HG02884 (cell line): Measurements from ENCODE around the gene AP3S2.
"Not testable (repeated sequence)": the region's sequence is repeated elsewhere in the genome, so short reads cannot be mapped to it uniquely, and the experiment has no call there.

Experiments
- ATAC-seq: cut with Tn5 transposase; IDR thresholded peaks from one replicate; pipeline ENCODE4 v1.9.1; 2021; ENCODE audit warnings: mild to moderate bottlenecking, moderate library complexity; ENCODE audit not compliant: unreplicated experiment

AP3S2 gene

DNA sequence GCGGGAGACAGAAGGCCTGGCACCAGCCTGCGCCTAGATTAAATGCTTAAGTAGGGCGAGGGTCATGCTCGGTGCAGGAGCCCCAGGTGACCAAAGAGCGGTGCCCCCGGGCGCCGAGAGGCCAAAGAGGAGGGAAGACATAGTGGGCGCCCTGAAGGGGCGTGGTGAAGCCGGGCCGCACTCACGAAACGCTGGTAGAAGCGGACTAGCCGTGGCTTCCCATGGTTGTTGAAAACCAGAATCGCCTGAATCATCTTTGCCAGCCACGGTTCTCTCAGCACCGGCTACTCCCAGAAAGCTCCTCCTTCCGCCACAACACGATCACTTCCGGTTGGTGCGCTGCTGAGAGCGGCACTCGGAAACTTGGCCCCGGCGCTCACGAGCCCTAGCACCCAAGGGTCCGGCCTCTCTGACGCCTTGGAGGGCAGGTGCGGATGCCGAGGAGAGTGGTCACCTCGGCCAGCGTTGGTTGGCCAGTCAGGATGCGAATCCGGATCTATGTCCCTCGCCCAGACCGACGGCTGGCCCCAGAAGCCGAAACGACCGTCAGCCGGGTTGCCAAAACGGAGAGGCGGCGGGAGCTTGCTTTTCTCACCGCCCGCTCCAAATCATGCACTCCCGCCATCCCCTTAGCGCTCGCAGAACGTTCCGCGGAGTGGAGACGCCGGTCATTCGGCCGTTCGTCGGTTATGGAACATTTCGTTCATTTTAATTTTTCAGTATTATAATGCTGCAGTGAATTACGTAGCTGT is at the start of gene AP3S2:
AP3S2 (minus strand) TSS at position 299 of the 752 bp plus-strand sequence; CDS start at position 254, 45 bp downstream.
- peak; percentile 80 for ATAC-seq

DNA sequence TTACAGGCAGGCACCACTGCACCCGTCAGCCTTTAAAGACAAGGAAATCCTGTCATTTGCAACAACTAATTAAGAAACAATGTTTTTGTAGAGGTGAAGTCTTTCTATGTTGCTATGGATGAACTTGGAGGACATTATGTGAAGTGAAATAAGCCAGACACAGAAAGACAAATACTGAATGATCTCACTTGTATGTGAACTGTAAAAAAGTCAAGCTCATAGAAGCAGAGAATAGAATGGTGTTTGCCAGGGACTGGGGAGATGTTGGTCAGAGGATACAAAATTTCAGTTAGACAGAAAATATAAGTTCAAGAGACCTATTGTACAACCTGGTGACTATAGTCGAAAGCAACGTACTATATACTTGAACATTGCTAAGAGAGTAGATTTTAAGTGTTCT is 46.1 kb upstream of the AP3S2 start:
- ATAC-seq, result no peak

DNA sequence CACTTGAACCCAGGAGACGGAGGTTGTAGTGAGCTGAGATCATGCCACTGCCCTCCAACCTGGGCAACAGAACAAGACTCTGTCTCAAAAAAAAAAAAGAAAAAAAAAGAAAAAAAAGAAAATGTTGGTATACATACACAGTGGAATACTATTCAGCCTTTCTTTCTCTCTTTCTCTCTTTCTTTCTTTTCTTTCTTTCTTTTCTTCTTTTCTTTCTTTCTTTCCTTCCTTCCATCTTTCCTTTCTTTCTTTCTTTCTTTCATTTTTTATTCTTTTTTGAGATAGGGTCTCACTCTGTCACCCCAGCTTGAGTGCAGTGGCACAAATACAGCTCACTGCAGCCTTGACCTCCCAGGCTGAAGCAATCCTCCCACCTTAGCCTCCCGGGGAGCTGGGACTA is 45.6 kb upstream of the AP3S2 start:
- ATAC-seq, result not testable (repeated sequence)

DNA sequence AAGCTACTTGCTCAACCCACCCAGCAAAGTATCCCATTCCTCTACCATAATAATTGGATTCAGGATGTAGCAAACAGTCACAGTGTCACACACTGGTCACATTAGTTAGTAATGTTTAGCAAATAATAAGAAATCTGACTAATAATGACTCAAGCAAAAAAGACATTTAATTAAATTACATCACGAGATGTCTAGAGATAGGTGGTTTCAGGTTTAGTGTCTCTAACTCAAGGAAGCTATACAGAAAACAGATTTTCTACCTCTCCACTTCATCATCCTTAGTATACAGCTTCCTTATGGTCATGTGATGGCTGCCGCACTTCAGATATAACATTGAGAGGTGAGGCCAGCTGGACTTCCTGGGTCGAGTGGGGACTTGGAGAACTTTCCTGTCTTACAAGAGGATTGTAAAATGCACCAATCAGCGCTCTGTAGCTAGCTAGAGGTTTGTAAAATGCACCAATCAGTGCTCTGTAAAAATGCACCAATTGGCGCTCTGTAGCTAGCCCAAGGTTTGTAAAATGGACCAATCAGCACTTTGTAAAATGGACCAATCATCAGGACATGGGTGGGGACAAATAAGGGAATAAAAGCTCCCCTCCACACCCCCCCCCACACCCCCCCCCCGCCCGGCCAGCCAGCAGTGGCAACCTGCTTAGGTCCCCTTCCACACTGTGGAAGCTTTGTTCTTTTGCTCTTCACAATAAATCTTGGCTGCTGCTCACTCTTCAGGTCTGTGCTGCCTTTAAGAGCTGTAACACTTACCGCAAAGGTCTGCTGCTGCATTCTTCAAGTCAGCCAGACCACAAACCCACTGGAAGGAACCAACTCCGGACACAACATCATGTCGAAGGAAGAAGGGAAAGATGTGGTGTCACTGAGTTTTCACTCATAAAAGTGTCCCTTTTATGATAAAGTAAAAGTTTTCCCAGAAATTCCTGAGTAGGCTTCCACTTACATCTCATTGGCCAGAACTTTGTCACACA is 43.9 kb upstream of the AP3S2 start:
- no peak for ATAC-seq

DNA sequence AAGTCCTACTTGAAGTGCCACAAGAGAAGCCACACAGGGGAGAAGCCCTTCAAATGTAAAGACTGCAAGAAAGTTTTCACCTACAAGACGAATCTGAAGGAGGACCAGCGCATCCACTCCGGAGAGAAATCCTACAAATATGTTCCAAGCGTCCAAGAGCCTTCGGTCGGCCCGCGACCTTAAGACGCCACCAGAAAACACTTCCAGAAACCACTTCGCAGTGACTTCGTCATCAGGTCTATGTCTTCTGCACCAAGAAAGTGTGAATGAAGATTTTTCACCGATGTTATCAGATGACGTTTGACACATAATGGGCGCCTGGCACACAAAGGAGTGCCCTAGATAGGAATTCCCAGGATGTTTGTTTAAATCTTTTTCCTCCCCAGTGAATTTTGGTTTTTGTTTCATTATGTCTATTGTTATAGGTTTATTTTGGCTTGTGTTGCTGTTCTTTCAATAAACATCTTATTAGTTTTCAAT is 43.0 kb upstream of the AP3S2 start:
- ATAC-seq, result no peak

DNA sequence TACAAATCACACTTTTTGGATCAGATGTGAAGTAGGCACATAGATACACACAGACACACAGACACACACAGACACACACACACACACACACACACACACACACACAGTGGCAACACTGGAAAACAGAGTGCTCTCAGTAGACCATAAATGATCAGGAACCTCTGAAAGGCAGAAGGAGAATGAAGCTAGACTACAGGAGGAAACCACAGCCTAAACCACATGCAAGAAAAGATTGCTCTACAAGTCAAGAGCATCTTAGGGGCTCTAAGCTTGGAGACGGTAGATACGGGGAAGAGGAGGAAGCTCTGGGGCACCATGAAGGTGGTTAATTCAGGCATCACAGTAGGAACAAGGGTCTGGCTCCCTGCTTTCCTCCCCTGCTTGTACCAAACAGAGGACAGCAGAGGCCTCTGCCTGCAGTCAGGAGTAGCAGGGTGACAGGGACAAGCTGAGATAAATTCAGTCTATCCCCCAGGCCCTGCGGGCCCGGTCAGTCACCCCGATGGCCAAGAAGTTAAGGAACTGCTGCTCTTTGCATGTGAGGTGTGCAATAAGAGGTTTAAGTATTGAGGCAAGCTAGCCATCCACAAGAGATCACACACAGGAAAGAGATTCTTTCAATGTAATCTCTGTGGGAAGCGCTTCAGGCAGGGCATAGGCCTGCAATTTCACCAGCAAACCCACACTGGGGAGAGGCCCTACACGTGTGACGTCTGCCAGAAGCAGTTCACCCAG is 42.4 kb upstream of the AP3S2 start:
- no peak for ATAC-seq

DNA sequence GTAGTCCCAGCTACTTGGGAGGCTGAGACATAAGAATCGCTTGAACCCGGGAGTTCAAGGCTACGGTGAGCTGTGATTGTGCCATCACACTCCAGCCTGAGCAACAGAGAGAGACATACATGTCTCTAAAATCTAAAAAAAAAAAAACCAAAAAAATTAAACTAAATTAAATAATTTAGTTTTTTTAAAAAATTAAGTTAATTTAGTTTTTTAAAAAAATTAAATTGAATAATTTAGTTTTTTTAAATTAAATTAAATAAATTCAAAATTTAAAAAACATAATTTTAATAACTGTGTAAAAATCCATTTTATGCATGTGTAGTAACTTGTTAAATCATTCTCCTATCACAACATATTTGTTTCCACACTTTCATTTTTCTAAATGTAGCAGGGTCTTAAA is 39.1 kb upstream of the AP3S2 start:
- no peak for ATAC-seq

DNA sequence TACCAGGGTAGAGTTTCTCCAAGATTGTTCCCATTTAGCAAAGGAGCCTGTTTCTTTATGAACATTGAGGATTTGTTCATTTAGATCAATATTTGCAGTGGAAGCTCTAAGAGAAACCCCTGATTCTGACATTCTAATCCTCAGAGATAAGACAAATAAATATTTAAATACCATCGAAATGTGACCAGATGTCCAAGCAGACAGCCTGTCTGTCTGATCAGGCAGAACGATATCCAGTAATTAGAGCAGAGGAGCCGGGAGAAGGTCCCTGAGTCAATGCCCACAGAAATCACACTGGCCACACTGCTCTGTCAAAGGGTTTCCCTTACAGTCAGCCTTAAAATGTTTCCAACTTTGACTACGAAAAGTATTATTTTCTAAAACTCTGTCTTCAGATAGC is 34.6 kb upstream of the AP3S2 start:
- ATAC-seq, result no peak

DNA sequence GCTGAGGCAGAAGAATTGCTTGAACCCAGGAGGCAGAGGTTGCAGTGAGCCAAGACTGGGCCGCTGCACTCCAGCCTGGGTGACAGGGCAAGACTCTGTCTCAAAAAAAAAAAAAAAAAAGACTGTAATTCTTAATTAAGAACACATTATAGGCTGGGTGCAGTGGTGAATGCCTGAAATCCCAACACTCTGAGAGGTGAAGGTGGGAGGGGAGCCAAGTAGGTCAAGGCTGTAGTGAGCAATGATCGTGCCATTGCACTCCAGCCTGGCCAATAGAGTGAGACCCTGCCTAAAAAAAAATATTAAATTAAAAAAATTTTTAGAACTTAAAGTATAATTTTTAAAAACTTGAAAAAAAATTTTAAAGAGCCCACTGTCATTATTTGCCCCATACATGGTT is 32.4 kb upstream of the AP3S2 start:
- no peak for ATAC-seq

DNA sequence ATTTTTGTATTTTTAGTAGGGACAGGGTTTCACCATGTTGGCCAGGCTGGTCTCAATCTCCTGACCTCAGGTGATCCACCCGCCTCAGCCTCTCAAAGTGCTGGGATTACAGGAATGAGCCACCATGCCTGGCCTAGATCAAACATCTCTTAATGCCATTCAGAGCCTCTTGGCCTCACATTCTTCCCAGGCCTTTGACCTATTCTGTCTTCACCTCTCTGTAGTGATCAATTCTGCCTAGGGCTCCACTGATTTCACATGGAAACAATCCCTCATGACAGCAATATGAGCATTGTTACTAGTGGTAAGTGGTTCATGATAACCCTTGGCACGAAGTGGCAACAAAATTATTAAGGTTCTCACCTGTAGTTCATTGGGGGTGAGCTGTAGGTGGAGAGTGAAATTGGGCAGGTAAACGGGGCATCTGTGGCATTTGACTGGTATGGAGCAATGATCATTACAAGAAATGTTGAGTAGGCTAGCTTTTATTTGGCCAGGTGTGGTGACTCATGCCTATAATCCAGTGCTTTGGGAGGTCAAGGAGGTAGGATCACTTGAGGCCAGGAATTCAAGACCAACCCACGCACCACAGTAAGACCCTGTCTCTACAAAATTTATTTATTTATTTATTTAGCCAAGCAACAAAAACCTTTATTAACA is 23.8 kb upstream of the AP3S2 start:
- ATAC-seq, result no peak

DNA sequence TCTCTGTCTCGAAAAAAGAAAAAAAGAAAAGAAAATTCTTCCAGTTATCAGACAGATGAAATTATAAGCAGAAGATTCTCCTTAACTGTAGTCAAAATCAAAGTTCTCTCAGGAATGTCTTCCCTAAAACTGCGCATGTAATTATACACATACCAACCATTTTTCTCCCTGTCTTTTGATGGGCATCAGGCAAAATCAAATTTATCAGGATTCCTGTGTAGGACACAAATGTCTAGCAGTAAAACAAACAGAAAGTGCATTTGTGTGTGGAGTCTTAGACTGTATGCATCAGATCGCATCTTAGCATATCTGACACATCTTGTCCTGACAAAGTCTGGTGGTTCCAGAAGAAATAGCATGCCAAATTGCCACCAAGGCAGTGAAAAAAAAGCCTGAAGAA is 22.9 kb upstream of the AP3S2 start:
- ATAC-seq, result no peak

DNA sequence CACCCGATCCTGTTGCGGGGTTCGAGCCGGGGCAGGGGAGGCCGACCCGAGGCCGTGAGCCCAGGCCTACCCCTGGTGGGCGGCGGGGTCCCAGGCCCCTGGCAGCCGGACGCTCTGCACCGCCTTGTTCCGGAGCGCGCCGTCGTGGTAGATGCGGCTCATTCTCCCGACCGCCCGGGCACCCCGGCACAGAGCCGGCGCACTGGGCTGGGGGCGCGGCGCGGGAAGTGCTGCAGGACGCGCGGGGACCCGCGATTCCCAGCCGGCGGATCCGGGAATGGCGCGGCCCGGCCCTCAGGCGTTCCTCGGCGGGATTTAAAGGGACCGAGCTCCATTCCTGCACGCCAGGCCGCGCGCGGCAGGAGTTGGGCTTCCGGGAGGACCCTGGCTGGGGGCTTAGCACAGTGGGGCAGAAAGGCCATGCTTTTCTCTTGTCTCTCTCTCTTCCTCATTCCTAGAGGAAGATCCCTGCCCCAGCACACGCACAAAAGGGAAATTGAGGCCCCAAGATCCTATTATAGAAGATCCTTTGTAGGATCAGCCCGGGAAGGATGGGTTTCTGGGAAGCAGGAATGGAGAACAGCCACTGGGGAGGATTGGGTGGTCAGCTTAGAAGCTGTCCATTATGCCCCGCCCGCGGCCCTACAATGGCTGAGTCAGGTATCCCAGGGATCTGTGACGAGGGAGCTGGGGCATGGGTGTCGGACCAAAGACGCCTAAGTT is 19.0 kb upstream of the AP3S2 start, which contains the start of gene ARPIN:
ARPIN (minus strand) TSS at position 279 of the 723 bp plus-strand sequence; CDS start at position 162, 117 bp downstream.
- no peak for ATAC-seq

DNA sequence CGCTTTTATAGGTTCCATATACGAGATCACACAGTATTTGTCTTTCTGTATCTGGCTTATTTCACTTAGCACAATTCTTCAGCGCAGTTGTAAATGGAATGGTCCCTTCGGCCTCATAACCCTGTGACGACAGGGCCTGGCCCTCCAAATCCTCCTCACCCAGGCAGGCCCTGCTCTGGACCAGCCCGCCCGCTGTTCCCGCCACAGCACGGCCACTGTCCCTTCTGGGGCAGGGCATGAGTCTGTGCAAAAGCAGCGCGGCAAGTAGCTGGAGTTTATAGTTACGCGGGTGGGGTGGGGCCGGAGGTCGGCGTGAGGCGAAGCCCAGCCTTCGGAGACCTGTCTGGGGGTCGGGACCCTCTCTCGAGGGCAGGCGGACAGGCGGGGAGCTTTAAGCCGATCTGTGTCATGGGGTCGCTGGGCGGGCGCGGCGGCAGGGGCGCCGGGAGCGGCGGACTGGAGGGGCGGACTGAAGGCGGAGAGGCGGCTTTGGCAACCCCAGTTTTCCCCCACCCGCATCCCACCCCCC is 18.4 kb upstream of the AP3S2 start:
- no peak for ATAC-seq

DNA sequence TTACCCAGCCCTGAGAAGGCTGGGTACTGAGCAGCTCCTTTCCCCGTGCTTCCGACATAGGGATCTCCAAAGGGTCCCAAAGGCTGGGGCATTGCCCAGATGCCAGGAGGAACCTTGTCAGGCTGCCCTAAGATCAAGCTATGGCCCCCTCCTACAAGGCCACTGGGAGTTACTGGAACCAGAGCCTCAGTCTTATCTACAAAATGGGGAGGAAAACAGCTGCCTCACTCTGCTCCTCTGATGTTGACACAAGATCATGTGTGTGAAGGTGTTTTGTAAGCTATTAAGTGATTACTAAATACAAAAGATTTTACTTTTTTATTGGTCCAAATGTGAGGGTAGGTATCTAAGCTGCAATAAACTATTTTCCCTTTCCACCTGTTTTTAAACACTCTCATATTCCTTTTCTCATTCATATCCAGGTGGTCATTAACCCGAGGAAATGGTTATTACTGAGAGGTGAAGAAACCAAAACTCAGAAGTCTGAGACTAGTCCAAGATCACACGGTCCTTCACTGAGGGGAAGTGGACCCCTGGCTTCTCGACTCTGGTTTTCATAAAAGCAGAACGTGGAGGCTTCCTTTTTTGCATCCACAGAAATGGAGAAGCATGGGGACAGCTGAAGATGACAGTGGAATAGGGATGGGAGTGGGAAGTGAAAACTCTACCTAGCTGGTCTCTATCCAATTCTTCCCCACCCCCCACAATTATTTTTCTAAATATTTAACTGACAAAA is 17.3 kb upstream of the AP3S2 start:
- ATAC-seq, result no peak

DNA sequence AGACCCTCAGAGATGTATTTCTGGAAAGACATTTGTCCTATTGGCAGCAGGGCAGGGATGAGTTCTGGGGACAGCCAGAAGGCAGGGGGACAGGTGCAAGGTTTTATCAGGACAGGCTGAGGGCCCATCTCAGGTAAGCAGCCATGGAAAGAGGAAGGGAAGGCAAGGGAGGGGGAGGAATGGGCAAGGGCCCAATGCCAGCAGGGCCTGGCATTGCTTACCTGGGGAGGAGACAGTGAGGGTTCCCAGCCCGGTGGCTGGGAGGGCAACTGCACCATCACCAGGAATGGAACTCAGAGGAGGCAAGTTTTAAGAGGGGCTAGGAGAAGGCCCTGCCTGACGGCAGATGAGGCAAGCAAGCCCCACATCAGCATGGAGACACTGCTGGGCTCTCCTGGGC is 15.8 kb upstream of the AP3S2 start:
- no peak for ATAC-seq

DNA sequence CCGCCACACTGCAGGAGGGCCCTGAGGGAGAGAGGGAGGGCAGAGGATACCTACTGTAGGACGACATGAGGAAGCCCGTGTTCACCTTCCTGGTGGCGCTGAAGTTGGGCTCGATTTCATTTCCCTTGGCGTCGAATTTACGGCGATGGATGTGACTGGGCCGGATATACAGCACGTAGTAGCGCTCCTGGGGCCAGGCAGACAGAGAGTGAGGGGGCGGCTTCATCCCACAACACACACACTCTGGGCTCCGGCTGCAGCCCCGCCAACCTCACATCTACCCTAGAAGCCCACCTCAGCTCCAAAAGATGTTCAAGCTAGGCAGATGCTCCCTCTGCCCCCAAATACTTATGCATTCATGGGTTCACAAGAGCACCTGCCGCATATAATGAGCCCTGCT is 14.4 kb upstream of the AP3S2 start:
- ATAC-seq, result no peak

DNA sequence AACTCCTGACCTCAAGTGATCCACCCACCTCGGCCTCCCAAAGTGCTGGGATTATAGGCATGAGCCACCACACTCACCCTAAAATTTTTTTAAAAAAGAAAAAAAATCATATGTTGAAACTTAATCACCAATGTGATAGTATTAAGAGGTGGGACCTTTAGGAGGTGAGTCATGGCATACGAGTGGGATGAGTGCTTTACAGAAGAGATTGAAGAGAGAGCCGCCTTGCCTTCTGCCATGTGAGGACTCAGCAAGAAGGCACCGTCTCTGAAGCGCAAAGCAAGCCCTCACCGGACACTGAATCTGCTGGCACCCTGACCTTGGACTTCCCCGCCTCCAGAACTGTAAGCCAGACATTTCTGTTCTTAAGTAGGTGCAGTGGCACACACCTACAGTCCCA is 13.5 kb upstream of the AP3S2 start:
- no peak for ATAC-seq

DNA sequence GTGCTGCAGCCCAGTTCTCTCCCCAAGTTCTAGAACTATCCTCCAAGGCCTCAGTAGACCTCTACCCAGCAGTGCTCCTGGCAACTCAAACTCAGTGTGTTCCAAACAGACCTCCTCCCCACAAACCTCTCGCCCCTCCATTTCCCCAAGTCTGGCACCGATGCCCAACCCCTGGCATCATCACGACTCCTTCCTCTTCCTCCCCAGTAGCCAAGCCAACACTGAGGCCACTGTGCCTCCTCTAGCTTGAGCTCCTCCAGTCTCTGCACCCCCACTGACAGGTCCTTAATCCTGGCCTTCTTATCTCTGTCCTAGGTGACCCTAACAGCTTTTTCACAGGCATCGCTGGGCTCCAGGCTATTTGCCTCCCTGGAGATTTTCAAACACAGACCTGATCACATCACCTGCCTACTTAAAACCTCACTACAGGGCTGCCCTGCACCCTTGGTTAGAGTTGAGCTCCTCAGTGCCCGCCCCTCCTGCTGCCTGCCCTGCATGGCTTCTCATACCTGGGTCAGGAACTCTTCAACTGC is 12.1 kb upstream of the AP3S2 start:
- no peak for ATAC-seq

DNA sequence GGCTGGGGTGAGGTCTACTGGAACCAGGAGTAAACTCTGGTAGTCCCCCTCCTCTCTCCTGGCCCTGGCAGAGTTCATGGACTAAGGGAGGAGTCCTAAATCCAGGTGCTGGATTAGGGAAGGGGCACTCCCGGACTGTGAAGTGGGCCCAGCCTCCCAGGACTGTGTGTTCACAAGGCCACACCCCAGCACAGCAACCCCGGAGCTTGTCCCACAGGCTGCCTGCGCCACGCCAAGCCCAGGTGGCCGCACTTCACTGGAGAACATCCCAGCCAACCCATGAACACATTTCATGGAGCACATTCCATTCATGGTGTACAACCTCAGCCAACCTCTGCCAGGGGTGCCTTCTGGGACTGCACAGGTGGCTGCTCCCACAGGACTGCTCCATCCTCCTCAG is 10.7 kb upstream of the AP3S2 start:
- ATAC-seq, result no peak
